Neural progenitor cell (in vitro differentiated cells): ENCODE results near the gene NDUFV1. TPM values are rescaled to one million over a fixed set of nuclear protein-coding genes. Genes with fewer than 3 reads are reported as not detected.

ENCODE experiments used
- DNase-seq: peaks from one replicate; pipeline ENCODE4 v3.0.0-alpha.2; 2016; ENCODE audit warnings: low spot score
- H2AFZ ChIP-seq: fragments of 200-600 bp; sonication (generic); replicated peaks from 2 replicates; pipeline ENCODE4 v1.6.1; 2016; ENCODE audit warnings: antibody characterized with exemption
- H3F3A ChIP-seq: fragments of 200-600 bp; sonication (generic); 2 replicates; pipeline ENCODE4 v1.6.1; 2016; ENCODE audit warnings: antibody characterized with exemption, low read depth
- H3K27ac ChIP-seq: fragments of 200-600 bp; sonication (generic); 2 replicates; pipeline ENCODE4 v1.5.1; 2016; ENCODE audit warnings: mild to moderate bottlenecking
- H3K27me3 ChIP-seq: fragments of 200-600 bp; sonication (generic); 2 replicates; pipeline ENCODE4 v1.6.1; 2016; ENCODE audit warnings: mild to moderate bottlenecking, moderate library complexity
- H3K36me3 ChIP-seq: fragments of 200-600 bp; sonication (generic); 2 replicates; pipeline ENCODE4 v1.5.1; 2016
- H3K4me1 ChIP-seq: fragments of 200-600 bp; sonication (generic); 2 replicates; pipeline ENCODE4 v1.6.1; 2016; ENCODE audit warnings: mixed run types
- H3K4me2 ChIP-seq: fragments of 200-600 bp; sonication (generic); 2 replicates; pipeline ENCODE4 v1.6.1; 2016
- H3K4me3 ChIP-seq: fragments of 200-600 bp; sonication (generic); 2 replicates; pipeline ENCODE4 v1.5.1; 2016
- H3K79me2 ChIP-seq: fragments of 200-600 bp; sonication (generic); 2 replicates; pipeline ENCODE4 v1.6.1; 2016; ENCODE audit warnings: low read depth
- H3K9ac ChIP-seq: fragments of 200-600 bp; sonication (generic); 2 replicates; pipeline ENCODE4 v1.6.1; 2016
- H3K9me3 ChIP-seq: fragments of 200-600 bp; sonication (generic); 2 replicates; pipeline ENCODE4 v1.5.1; 2016; ENCODE audit warnings: low read depth
- H4K20me1 ChIP-seq: fragments of 200-600 bp; sonication (generic); 2 replicates; pipeline ENCODE4 v1.6.1; 2016; ENCODE audit warnings: low read depth
- H3K27ac Mint-ChIP-seq: 3 replicates; pipeline ENCODE4 v1.8.0; 2021; ENCODE audit warnings: mixed read lengths
- H3K27me3 Mint-ChIP-seq: 2 replicates; pipeline ENCODE4 v1.8.0; 2022; ENCODE audit warnings: low read depth, mild to moderate bottlenecking, inconsistent platforms, moderate library complexity, mixed read lengths; ENCODE audit not compliant: insufficient read depth
- H3K36me3 Mint-ChIP-seq: 3 replicates; pipeline ENCODE4 v1.8.0; 2021; ENCODE audit warnings: mixed read lengths
- H3K4me1 Mint-ChIP-seq: 3 replicates; pipeline ENCODE4 v1.8.0; 2021; ENCODE audit warnings: mixed read lengths
- H3K4me3 Mint-ChIP-seq: 3 replicates; pipeline ENCODE4 v1.8.0; 2021; ENCODE audit warnings: mild to moderate bottlenecking, moderate library complexity, mixed read lengths
- H3K9me3 Mint-ChIP-seq: 3 replicates; pipeline ENCODE4 v1.8.0; 2020; ENCODE audit warnings: mixed read lengths
- CTCF ChIP-seq: fragments of 200-600 bp; sonication (generic); IDR thresholded peaks from 2 replicates; pipeline ENCODE4 v1.5.1; 2017; ENCODE audit warnings: antibody characterized with exemption, mild to moderate bottlenecking
- EZH2 ChIP-seq: fragments of 200-600 bp; sonication (generic); IDR thresholded peaks from 2 replicates; pipeline ENCODE4 v1.6.1; 2017; ENCODE audit warnings: antibody characterized with exemption, mild to moderate bottlenecking, moderate library complexity
- EZH2phosphoT487 ChIP-seq: fragments of 200-600 bp; sonication (generic); IDR thresholded peaks from 2 replicates; pipeline ENCODE4 v1.6.1; 2017; ENCODE audit warnings: antibody characterized with exemption
- total RNA-seq: library from RNA; depleted of rRNA; stranded (reverse); fragments of >200 nt; gene quantifications from 2 replicates; pipeline ENCODE4 v1.2.3, GENCODE V29; 2015; ENCODE audit warnings: low replicate concordance

The NDUFV1 gene
- total RNA-seq, 1 donor from 2014 or later, result 71.0 TPM

DNA sequence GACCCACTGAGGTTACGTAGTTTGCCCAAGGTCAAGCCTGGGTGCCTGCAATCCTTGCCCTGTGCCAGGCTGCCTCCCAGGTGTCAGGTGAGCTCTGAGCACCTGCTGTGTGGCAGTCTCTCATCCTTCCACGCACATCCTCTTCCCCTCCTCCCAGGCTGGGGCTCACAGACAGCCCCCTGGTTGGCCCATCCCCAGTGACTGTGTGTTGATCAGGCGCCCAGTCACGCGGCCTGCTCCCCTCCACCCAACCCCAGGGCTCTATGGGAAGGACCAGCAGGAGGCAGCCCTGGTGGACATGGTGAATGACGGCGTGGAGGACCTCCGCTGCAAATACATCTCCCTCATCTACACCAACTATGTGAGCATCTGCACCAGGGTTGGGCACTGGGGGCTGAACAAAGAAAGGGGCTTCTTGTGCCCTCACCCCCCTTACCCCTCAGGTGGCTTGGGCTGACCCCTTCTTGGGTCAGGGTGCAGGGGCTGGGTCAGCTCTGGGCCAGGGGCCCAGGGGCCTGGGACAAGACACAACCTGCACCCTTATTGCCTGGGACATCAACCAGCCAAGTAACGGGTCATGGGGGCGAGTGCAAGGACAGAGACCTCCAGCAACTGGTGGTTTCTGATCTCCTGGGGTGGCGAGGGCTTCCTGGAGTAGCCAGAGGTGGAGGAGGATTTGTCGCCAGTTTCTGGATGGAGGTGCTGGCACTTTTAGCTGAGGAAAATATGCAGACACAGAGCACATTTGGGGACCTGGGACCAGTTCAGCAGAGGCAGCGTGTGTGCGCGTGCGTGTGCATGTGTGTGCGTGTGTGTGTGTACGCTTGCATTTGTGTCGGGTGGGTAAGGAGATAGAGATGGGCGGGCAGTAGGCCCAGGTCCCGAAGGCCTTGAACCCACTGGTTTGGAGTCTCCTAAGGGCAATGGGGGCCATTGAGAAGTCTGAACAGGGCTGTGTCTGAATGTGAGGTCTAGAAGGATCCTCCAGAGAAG, 21.6 kb upstream of the NDUFV1 start:
- DNase-seq, result no peak
- Mint-ChIP-seq H3K4me3 (peak overlapping the region; percentile 87), H3K9me3 (no peaks in the 10 kb centered on the region), H3K27me3 (peaks cover 9% of the 10 kb centered on the region), H3K27ac (peak overlapping the region; percentile 77), H3K36me3 (peaks cover 32% of the 10 kb centered on the region), H3K4me1 (peaks cover 49% of the 10 kb centered on the region)
- H3K27me3 ChIP-seq, result peaks cover 29% of the 10 kb centered on the region
- peak overlapping the region; percentile 91 for H3K4me2 ChIP-seq
- no peak overlapping the region for H3K27ac ChIP-seq
- H3K9me3 ChIP-seq, result no peaks in the 10 kb centered on the region
- H3K36me3 ChIP-seq, result no peaks in the 10 kb centered on the region
- H3K4me3 ChIP-seq, result peak overlapping the region; percentile 82
- H3F3A ChIP-seq, result peaks cover 33% of the 10 kb centered on the region
- no peak overlapping the region for H3K9ac ChIP-seq
- H3K79me2 ChIP-seq, result peaks cover 28% of the 10 kb centered on the region
- peaks cover 28% of the 10 kb centered on the region for H4K20me1 ChIP-seq
- peaks cover 11% of the 10 kb centered on the region for H3K4me1 ChIP-seq
- no peak overlapping the region for H2AFZ ChIP-seq
- no peak for TF ChIP-seq EZH2
- no peak for TF ChIP-seq CTCF
- no peak for TF ChIP-seq EZH2phosphoT487

DNA sequence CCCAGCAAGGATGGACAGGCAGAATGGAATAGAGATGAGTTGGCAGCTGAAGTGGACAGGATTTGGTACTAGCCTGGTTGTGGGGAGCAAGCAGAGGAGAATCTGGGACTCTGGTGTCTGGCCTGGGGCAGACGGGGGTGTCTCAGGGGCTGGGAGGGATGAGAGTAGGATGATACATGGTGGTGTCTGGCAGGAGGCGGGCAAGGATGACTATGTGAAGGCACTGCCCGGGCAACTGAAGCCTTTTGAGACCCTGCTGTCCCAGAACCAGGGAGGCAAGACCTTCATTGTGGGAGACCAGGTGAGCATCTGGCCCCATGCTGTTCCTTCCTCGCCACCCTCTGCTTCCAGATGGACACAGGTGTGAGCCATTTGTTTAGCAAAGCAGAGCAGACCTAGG, 20.8 kb upstream of the NDUFV1 start:
- peaks cover 43% of the 10 kb centered on the region for H3K4me1 Mint-ChIP-seq

GRCh38 chr11:67586568-67587250, 20.0 kb upstream of the NDUFV1 start:
- Histone ChIP-seq H3K79me2 (peaks cover 28% of the 10 kb centered on the region), H3K4me3 (no peak overlapping the region), H3F3A (peaks cover 32% of the 10 kb centered on the region), H3K36me3 (no peaks in the 10 kb centered on the region), H4K20me1 (peaks cover 28% of the 10 kb centered on the region), H3K27me3 (peaks cover 14% of the 10 kb centered on the region), H3K4me1 (peaks cover 11% of the 10 kb centered on the region), H2AFZ (no peak overlapping the region), H3K4me2 (no peak overlapping the region), H3K27ac (no peak overlapping the region), H3K9ac (no peak overlapping the region), H3K9me3 (no peaks in the 10 kb centered on the region)
- Mint-ChIP-seq H3K4me1 (peaks cover 35% of the 10 kb centered on the region), H3K4me3 (peak overlapping the region; percentile 20), H3K27ac (no peak overlapping the region), H3K36me3 (peaks cover 35% of the 10 kb centered on the region), H3K9me3 (peaks cover 2% of the 10 kb centered on the region), H3K27me3 (peaks cover 6% of the 10 kb centered on the region)
- TF ChIP-seq EZH2, result no peak
- no peak for TF ChIP-seq CTCF
- TF ChIP-seq EZH2phosphoT487, result no peak
- no peak for DNase-seq

More for the DNA sequence above, 20.8 kb upstream of the NDUFV1 start:
- peak overlapping the region; percentile 87 for H3K4me3 Mint-ChIP-seq
- Histone ChIP-seq H3K27ac (no peak overlapping the region), H3K9ac (no peak overlapping the region), H3K4me1 (peaks cover 11% of the 10 kb centered on the region), H3K4me2 (no peak overlapping the region), H3K9me3 (no peaks in the 10 kb centered on the region), H3K4me3 (no peak overlapping the region), H4K20me1 (peaks cover 28% of the 10 kb centered on the region), H3K27me3 (peaks cover 22% of the 10 kb centered on the region), H2AFZ (no peak overlapping the region), H3K36me3 (no peaks in the 10 kb centered on the region), H3K79me2 (peaks cover 28% of the 10 kb centered on the region), H3F3A (peaks cover 33% of the 10 kb centered on the region)
- peaks cover 2% of the 10 kb centered on the region for H3K9me3 Mint-ChIP-seq
- H3K27ac Mint-ChIP-seq, result peak overlapping the region; percentile 77
- no peak for DNase-seq
- H3K27me3 Mint-ChIP-seq, result peaks cover 6% of the 10 kb centered on the region
- TF ChIP-seq EZH2phosphoT487, result no peak
- TF ChIP-seq CTCF, result no peak
- no peak for TF ChIP-seq EZH2
- H3K36me3 Mint-ChIP-seq, result peaks cover 35% of the 10 kb centered on the region
